GM12872 (cell line): Measurements from ENCODE around the gene INPPL1.

Experiments
- TF ChIP-seq, protein P1 (sequence below): IDR thresholded peaks from 3 replicates; pipeline ENCODE4 v1.5.1; 2011; ENCODE audit warnings: low read depth, mild to moderate bottlenecking, low read length, moderate library complexity; ENCODE audit not compliant: insufficient read depth

The INPPL1 gene

DNA sequence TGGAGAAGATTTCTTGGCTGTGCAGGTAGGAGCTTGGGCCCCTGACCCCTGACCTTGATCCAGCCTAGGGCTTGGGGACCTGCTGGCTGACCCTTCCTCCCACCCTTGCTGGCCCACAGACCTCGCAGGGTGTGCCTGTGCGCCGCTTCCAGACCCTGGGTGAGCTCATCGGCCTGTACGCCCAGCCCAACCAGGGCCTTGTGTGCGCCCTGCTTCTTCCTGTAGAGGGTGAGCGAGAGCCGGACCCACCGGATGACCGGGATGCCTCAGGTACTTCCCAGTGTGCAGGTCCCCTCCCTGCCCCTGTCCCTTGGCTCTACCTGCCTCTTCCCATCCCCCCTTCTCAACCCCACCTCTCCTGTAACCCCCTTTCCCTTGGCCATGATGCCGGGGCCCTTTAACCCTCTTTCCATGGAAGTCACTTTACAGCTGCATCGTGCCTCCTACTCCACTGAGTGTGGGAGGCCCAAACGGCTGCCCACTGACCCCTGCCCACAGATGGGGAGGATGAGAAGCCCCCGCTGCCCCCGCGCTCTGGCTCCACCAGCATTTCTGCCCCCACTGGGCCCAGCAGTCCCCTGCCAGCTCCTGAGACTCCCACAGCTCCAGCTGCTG is 3.8 kb downstream of the INPPL1 start:
- TF ChIP-seq, protein P1, sequence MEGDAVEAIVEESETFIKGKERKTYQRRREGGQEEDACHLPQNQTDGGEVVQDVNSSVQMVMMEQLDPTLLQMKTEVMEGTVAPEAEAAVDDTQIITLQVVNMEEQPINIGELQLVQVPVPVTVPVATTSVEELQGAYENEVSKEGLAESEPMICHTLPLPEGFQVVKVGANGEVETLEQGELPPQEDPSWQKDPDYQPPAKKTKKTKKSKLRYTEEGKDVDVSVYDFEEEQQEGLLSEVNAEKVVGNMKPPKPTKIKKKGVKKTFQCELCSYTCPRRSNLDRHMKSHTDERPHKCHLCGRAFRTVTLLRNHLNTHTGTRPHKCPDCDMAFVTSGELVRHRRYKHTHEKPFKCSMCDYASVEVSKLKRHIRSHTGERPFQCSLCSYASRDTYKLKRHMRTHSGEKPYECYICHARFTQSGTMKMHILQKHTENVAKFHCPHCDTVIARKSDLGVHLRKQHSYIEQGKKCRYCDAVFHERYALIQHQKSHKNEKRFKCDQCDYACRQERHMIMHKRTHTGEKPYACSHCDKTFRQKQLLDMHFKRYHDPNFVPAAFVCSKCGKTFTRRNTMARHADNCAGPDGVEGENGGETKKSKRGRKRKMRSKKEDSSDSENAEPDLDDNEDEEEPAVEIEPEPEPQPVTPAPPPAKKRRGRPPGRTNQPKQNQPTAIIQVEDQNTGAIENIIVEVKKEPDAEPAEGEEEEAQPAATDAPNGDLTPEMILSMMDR: no peak

- TF ChIP-seq, protein P1: no peak
Observed at GRCh38 chr11:72228844-72229231, 4.3 kb downstream of the INPPL1 start.

GRCh38 chr11:72229336-72229924 is 4.9 kb downstream of the INPPL1 start:
- TF ChIP-seq, protein P1: no peak

GRCh38 chr11:72229925-72230763 is 5.6 kb downstream of the INPPL1 start:
- TF ChIP-seq, protein P1: no peak

DNA sequence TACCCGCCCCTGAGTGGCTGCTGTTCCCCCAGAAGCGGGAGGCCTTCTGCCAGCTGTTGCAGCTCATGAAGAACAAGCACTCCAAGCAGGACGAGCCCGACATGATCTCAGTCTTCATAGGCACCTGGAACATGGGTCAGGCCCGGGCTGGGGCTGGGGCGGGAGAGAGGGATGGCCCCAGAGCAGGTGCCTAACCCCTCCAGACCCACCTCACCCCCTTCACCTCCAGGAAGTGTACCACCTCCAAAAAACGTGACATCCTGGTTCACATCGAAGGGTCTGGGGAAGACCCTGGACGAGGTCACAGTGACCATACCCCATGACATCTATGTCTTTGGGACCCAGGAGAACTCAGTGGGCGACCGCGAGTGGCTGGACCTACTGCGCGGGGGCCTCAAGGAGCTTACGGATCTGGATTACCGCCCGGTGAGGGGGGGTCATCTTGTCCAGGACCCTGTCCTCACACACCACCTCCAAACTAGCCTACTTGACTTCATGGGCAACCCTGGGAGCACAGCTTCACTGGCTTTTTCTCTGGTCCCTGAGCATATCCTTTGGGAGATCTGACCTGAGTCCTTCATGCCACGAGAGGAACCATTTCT is 6.3 kb downstream of the INPPL1 start:
- TF ChIP-seq, protein P1: no peak

DNA sequence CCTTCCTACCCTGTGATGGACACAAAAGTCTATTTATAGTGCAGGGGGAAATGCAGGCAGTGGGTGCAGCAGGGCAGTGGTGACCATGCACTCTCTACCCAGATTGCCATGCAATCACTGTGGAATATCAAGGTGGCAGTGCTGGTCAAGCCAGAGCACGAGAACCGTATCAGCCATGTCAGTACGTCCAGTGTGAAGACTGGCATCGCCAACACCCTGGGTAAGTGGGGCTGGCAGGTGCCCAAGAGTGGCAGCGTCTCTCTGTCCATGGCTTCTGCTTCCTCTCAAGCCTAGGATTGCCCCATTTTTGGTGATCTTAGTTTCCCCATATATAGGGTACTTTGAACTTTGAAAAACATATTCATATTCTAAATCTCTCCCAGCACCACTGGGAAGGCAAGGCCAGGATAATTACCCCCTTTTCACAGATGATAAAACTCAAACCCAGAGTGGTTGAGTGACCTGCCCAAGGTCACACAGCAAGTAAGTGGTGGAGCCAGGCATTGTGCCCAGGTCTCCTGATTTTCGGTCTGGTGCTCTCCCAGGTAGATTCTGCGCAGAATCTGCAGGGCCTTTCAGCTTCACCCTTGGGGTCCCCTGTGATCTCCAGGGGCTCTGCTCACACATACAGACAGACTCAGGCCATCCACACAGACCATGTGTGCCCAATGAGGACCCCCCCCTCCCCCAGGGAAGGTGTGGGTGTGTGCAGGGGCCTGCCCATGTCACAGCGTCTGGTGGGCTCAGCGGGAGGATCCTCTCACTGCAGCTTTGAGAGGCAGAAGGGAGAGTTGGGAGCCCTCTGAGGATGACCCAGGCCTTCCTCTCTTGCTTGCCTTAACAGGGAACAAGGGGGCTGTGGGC is 7.1 kb downstream of the INPPL1 start:
- TF ChIP-seq, protein P1: no peak
